Loucy (cell line): ENCODE data around the gene CABP5.
"Not testable (repeated sequence)": the region's sequence is repeated elsewhere in the genome, so short reads cannot be mapped to it uniquely, and the experiment has no call there.

ENCODE experiments used
- EZH2phosphoT487 ChIP-seq: fragments of 200-600 bp; IDR thresholded peaks from 2 replicates; pipeline ENCODE4 v1.6.1; 2018; ENCODE audit warnings: antibody characterized with exemption, mild to moderate bottlenecking, moderate library complexity, borderline replicate concordance
- TF ChIP-seq, protein P1 (sequence below): fragments of 200-600 bp; sonication (generic); conservative IDR thresholded peaks from 2 replicates; pipeline ENCODE4 v1.5.1; 2014; ENCODE audit warnings: mild to moderate bottlenecking, antibody characterized with exemption, low read length

DNA sequence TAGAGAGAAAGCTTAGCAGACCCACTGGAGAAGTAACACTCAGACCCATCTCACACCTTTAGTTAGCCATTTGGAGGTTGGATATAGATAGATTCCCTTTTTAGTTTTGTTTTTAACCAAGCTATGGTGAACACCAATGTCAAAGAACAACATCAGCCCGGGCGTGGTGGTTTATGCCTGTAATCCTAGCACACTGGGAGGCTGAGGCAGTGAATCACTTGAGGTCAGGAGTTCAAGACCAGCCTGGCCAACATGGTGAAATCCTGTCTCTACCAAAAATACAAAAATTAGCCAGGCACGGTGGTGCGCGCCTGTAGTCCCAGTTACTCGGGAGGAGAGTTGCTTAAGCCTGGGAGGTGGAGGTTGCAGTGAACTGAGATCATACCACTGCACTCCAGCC is 45.1 kb upstream of the CABP5 start:
- TF ChIP-seq, protein P1, sequence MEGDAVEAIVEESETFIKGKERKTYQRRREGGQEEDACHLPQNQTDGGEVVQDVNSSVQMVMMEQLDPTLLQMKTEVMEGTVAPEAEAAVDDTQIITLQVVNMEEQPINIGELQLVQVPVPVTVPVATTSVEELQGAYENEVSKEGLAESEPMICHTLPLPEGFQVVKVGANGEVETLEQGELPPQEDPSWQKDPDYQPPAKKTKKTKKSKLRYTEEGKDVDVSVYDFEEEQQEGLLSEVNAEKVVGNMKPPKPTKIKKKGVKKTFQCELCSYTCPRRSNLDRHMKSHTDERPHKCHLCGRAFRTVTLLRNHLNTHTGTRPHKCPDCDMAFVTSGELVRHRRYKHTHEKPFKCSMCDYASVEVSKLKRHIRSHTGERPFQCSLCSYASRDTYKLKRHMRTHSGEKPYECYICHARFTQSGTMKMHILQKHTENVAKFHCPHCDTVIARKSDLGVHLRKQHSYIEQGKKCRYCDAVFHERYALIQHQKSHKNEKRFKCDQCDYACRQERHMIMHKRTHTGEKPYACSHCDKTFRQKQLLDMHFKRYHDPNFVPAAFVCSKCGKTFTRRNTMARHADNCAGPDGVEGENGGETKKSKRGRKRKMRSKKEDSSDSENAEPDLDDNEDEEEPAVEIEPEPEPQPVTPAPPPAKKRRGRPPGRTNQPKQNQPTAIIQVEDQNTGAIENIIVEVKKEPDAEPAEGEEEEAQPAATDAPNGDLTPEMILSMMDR = not testable (repeated sequence)
- TF ChIP-seq EZH2phosphoT487 = not testable (repeated sequence)
